CD4-positive, CD25-positive, alpha-beta regulatory T cell (primary cell): ENCODE data around the gene LPCAT2. TPM values are rescaled to one million over a fixed set of nuclear protein-coding genes. Genes with fewer than 3 reads are reported as not detected.

ENCODE experiments used
- polyA plus RNA-seq, 4 donors: library from polyadenylated mRNA; unstranded; fragments of 300-500 nt; fragmentation: Illumina TruSeq; gene quantifications; one replicate each; pipeline ENCODE4 v1.2.3, GENCODE V29; 2021
- total RNA-seq: library from RNA; stranded (reverse); gene quantifications from one replicate; pipeline ENCODE4 v1.2.3, GENCODE V29; 2022

LPCAT2 gene
- total and polyA plus RNA-seq, 5 donors from 2014 or later: 0.13 to 0.57 (median 0.14) TPM; not detected in 1

Other genes starting within 250 kb of the LPCAT2 start
- not detected for gene IRX6, start 184.9 kb upstream of the LPCAT2 start, total RNA-seq
- gene IRX6, start 184.9 kb upstream of the LPCAT2 start, polyA plus RNA-seq: not detected
- 0.49 TPM for gene MMP2, start 29.9 kb upstream of the LPCAT2 start, total RNA-seq
- not detected for gene MMP2, start 29.9 kb upstream of the LPCAT2 start, polyA plus RNA-seq
- not detected for gene CAPNS2, start 57.6 kb downstream of the LPCAT2 start, total RNA-seq
- gene CAPNS2, start 57.6 kb downstream of the LPCAT2 start, polyA plus RNA-seq: not detected
- gene SLC6A2, start 146.9 kb downstream of the LPCAT2 start, total RNA-seq: not detected
- gene SLC6A2, start 146.9 kb downstream of the LPCAT2 start, polyA plus RNA-seq: not detected